Neural cell (in vitro differentiated cells): ENCODE data around the gene SF3B6.

Experiments used
- CTCF ChIP-seq: fragments of 450-650 bp; IDR thresholded peaks from 2 replicates; pipeline ENCODE4 v1.5.1; 2014; ENCODE audit warnings: antibody characterized with exemption, mild to moderate bottlenecking, moderate library complexity; ENCODE audit not compliant: poor library complexity, severe bottlenecking
- EZH2 ChIP-seq: fragments of 200-600, 300-800 bp; shearing (Covaris generic), sonication (generic); IDR thresholded peaks from 2 replicates; pipeline ENCODE4 v1.6.1; 2014; ENCODE audit warnings: antibody characterized with exemption, low read length, borderline replicate concordance, mild to moderate bottlenecking; ENCODE audit not compliant: insufficient read depth, poor library complexity, severe bottlenecking
- SMC3 ChIP-seq: fragments of 450-650 bp; conservative IDR thresholded peaks from 2 replicates; pipeline ENCODE4 v1.6.1; 2014; ENCODE audit warnings: antibody characterized with exemption, mild to moderate bottlenecking, moderate library complexity; ENCODE audit not compliant: poor library complexity
- TF ChIP-seq, protein P1 (sequence below): IDR thresholded peaks from 2 replicates; pipeline ENCODE4 v1.6.1; 2012; ENCODE audit warnings: borderline replicate concordance

GRCh38 chr2:24021122-24021998, 54.8 kb downstream of the SF3B6 start:
- no peak for TF ChIP-seq CTCF
- TF ChIP-seq, protein P1, sequence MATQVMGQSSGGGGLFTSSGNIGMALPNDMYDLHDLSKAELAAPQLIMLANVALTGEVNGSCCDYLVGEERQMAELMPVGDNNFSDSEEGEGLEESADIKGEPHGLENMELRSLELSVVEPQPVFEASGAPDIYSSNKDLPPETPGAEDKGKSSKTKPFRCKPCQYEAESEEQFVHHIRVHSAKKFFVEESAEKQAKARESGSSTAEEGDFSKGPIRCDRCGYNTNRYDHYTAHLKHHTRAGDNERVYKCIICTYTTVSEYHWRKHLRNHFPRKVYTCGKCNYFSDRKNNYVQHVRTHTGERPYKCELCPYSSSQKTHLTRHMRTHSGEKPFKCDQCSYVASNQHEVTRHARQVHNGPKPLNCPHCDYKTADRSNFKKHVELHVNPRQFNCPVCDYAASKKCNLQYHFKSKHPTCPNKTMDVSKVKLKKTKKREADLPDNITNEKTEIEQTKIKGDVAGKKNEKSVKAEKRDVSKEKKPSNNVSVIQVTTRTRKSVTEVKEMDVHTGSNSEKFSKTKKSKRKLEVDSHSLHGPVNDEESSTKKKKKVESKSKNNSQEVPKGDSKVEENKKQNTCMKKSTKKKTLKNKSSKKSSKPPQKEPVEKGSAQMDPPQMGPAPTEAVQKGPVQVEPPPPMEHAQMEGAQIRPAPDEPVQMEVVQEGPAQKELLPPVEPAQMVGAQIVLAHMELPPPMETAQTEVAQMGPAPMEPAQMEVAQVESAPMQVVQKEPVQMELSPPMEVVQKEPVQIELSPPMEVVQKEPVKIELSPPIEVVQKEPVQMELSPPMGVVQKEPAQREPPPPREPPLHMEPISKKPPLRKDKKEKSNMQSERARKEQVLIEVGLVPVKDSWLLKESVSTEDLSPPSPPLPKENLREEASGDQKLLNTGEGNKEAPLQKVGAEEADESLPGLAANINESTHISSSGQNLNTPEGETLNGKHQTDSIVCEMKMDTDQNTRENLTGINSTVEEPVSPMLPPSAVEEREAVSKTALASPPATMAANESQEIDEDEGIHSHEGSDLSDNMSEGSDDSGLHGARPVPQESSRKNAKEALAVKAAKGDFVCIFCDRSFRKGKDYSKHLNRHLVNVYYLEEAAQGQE = no peak
- no peak for TF ChIP-seq SMC3
- no peak for TF ChIP-seq EZH2
